Endothelial cell (in vitro differentiated cells): Measurements from ENCODE around the gene CACNG7. TPM values are rescaled to one million over a fixed set of nuclear protein-coding genes. Genes with fewer than 3 reads are reported as not detected.

Experiments
- DNase-seq: peaks from one replicate; pipeline ENCODE4 v3.0.0; 2021; ENCODE audit warnings: low spot score
- H3K27ac Mint-ChIP-seq: one replicate; pipeline ENCODE4 v1.8.0; 2021; ENCODE audit warnings: mixed read lengths, inconsistent platforms; ENCODE audit not compliant: unreplicated experiment
- H3K27me3 Mint-ChIP-seq: one replicate; pipeline ENCODE4 v1.8.0; 2021; ENCODE audit warnings: mild to moderate bottlenecking, moderate library complexity, mixed read lengths, inconsistent platforms; ENCODE audit not compliant: unreplicated experiment
- H3K36me3 Mint-ChIP-seq: one replicate; pipeline ENCODE4 v1.8.0; 2021; ENCODE audit warnings: mild to moderate bottlenecking, low read depth, mixed read lengths, inconsistent platforms; ENCODE audit not compliant: unreplicated experiment
- H3K4me1 Mint-ChIP-seq: one replicate; pipeline ENCODE4 v1.8.0; 2021; ENCODE audit warnings: mild to moderate bottlenecking, mixed read lengths, inconsistent platforms; ENCODE audit not compliant: unreplicated experiment
- H3K4me3 Mint-ChIP-seq: one replicate; pipeline ENCODE4 v1.8.0; 2021; ENCODE audit warnings: mild to moderate bottlenecking, mixed read lengths, inconsistent platforms; ENCODE audit not compliant: unreplicated experiment
- H3K9me3 Mint-ChIP-seq: one replicate; pipeline ENCODE4 v1.8.0; 2021; ENCODE audit warnings: mixed read lengths, inconsistent platforms; ENCODE audit not compliant: unreplicated experiment
- CTCF ChIP-seq: fragments of 200-600 bp; sonication (generic); IDR thresholded peaks from one replicate; pipeline ENCODE4 v1.5.0; 2021; ENCODE audit warnings: antibody characterized with exemption; ENCODE audit not compliant: unreplicated experiment
- long read RNA-seq: library from polyadenylated mRNA; unstranded; transcript quantifications from one replicate; pipeline ENCODE4 v2.0.0, GENCODE V29; 2020; ENCODE audit not compliant: unreplicated experiment
- total RNA-seq: library from RNA; stranded (reverse); fragmentation: NEBNext Ultra II Directional; extraction: Animal tissue kit (Norgen Biotek cat#: 25700); gene quantifications from one replicate; pipeline ENCODE4 v1.2.1, GENCODE V29; 2021; ENCODE audit not compliant: unreplicated experiment

CACNG7 gene
- 0.51 TPM for total RNA-seq
- long read RNA-seq = 0 reads

- Mint-ChIP-seq H3K27ac (peak within 1 kb of the TSS; percentile 26), H3K27me3 (peaks cover 42% of the 10 kb centered on the region), H3K9me3 (peaks cover 4% of the 10 kb centered on the region), H3K4me1 (peaks cover 27% of the 10 kb centered on the region), H3K36me3 (peaks cover 8% of the 10 kb centered on the region), H3K4me3 (peak within 1 kb of the TSS; percentile 88)
- TF ChIP-seq CTCF = no peak
- DNase-seq = no peak
These were observed at the start of gene CACNG7 for GRCh38 chr19:53908935-53909415. Gene CACNG7, plus strand, starts transcription at chr19:53909278. Its CDS starts 3,554 bp downstream, at chr19:53912832.

- Mint-ChIP-seq H3K27me3 (peaks cover 30% of the 10 kb centered on the region), H3K27ac (no peak overlapping the region), H3K9me3 (no peaks in the 10 kb centered on the region), H3K36me3 (peaks cover 7% of the 10 kb centered on the region), H3K4me3 (no peak overlapping the region), H3K4me1 (peaks cover 11% of the 10 kb centered on the region)
- DNase-seq = no peak
- no peak for TF ChIP-seq CTCF
These were observed 44.7 kb upstream of the CACNG7 start for GRCh38 chr19:53864308-53864836.

- no peak for TF ChIP-seq CTCF
- Mint-ChIP-seq H3K9me3 (no peaks in the 10 kb centered on the region), H3K4me3 (peak overlapping the region; percentile 76), H3K27ac (peak overlapping the region; percentile 91), H3K36me3 (peaks cover 8% of the 10 kb centered on the region), H3K27me3 (peaks cover 35% of the 10 kb centered on the region), H3K4me1 (peaks cover 13% of the 10 kb centered on the region)
- no peak for DNase-seq
These were observed 43.6 kb upstream of the CACNG7 start for GRCh38 chr19:53865523-53865917.

GRCh38 chr19:53865918-53866864 is 42.9 kb upstream of the CACNG7 start:
- H3K27ac Mint-ChIP-seq = peak overlapping the region; percentile 99
- H3K27me3 Mint-ChIP-seq = peaks cover 40% of the 10 kb centered on the region
- DNase-seq = peak; percentile 73
- no peak for TF ChIP-seq CTCF
- no peaks in the 10 kb centered on the region for H3K9me3 Mint-ChIP-seq
- peaks cover 19% of the 10 kb centered on the region for H3K4me1 Mint-ChIP-seq
- H3K4me3 Mint-ChIP-seq = peak overlapping the region; percentile 87
- H3K36me3 Mint-ChIP-seq = peaks cover 13% of the 10 kb centered on the region

- no peak for TF ChIP-seq CTCF
- peaks cover 19% of the 10 kb centered on the region for H3K36me3 Mint-ChIP-seq
- DNase-seq = no peak
- H3K4me1 Mint-ChIP-seq = peaks cover 24% of the 10 kb centered on the region
- H3K27me3 Mint-ChIP-seq = peaks cover 46% of the 10 kb centered on the region
- peak overlapping the region; percentile 99 for H3K27ac Mint-ChIP-seq
- H3K9me3 Mint-ChIP-seq = no peaks in the 10 kb centered on the region
- peak overlapping the region; percentile 87 for H3K4me3 Mint-ChIP-seq
These were observed 42.2 kb upstream of the CACNG7 start for GRCh38 chr19:53866865-53867224.
